Heart right ventricle (tissue), 16 donors: Measurements from ENCODE around the gene COLEC12. TPM values are rescaled to one million over a fixed set of nuclear protein-coding genes. Genes with fewer than 3 reads are reported as not detected.

ENCODE experiments used
- ATAC-seq, 8 donors: fragments of 200-7000 bp; cut with Tn5 transposase; one replicate each; pipeline ENCODE4 v1.9.1; 2020; ENCODE audit warnings: mild to moderate bottlenecking in 8 of 8, moderate library complexity in 8 of 8, moderate number of reproducible peaks in 1 of 8
- DNase-seq, 2 donors: peaks; one replicate each; pipeline ENCODE4 v3.0.0-alpha.2; 2020
- H3K27ac ChIP-seq, 10 donors: fragments of 200-600 bp; sonication (generic) in 2 of 10; one replicate each; pipeline versions ENCODE4 v1.5.0 to v1.8.0; 2020 to 2022; ENCODE audit warnings: mild to moderate bottlenecking in 3 of 10
- H3K27me3 ChIP-seq, 7 donors: fragments of 200-600 bp; one replicate each; pipeline ENCODE4 v1.8.0; 2021 to 2022; ENCODE audit warnings: mild to moderate bottlenecking in 2 of 7
- H3K36me3 ChIP-seq, 9 donors: fragments of 200-600 bp; sonication (generic) in 1 of 9; one replicate each; pipeline versions ENCODE4 v1.5.0 to v1.8.0; 2020 to 2022; ENCODE audit warnings: mild to moderate bottlenecking in 2 of 9
- H3K4me1 ChIP-seq, 9 donors: fragments of 200-600 bp; sonication (generic) in 1 of 9; one replicate each; pipeline versions ENCODE4 v1.5.0 to v1.8.0; 2020 to 2022; ENCODE audit warnings: mild to moderate bottlenecking in 4 of 9
- H3K4me3 ChIP-seq, 10 donors: fragments of 200-600 bp; sonication (generic) in 2 of 10; one replicate each; pipeline versions ENCODE4 v1.5.0 to v1.8.0; 2020 to 2022; ENCODE audit warnings: mild to moderate bottlenecking in 7 of 10, moderate library complexity in 2 of 10
- H3K9me3 ChIP-seq, 11 donors: fragments of 200-600 bp in 10 of 11; sonication (generic) in 2 of 11; one replicate each; pipeline versions ENCODE4 v1.5.0 to v1.8.0; 2013 to 2022; ENCODE audit warnings: mild to moderate bottlenecking in 2 of 11, control low read depth in 1 of 11, moderate library complexity in 1 of 11
- WGBS, 2 donors: extraction: QIAGEN DNeasy Blood & Tissue Kit; methylation state at CpG; one replicate each; pipeline ENCODE4 v1.1.7; 2013; ENCODE audit warnings: inconsistent platforms in 1 of 2; 5-methylcytosine and 5-hydroxymethylcytosine counted together
- intact Hi-C, 10 donors: fragments of 100-400 bp; cut with DNase I; formaldehyde crosslinking; loops; one replicate each; pipeline versions ENCODE4 v1.11.1 to v1.14.2; 2022
- polyA plus RNA-seq, 2 donors: library from polyadenylated mRNA; stranded (reverse); fragments of 200-250 nt; gene quantifications; one replicate each; pipeline ENCODE4 v1.2.3, GENCODE V29; 2013
- total RNA-seq, 10 donors: library from RNA; stranded (reverse); fragmentation: NEBNext Ultra II Directional in 3 of 10; extraction: Animal tissue kit (Norgen Biotek cat#: 25700) in 3 of 10; gene quantifications; one replicate each; pipeline versions ENCODE4 v1.2.1 to v1.2.4, GENCODE V29; 2021 to 2023
- TF ChIP-seq, protein P1 (sequence below), 9 donors: fragments of 200-600 bp; sonication (generic) in 2 of 9; IDR thresholded peaks; one replicate each; pipeline versions ENCODE4 v1.5.0 to v1.8.0; 2021 to 2022; ENCODE audit warnings: antibody characterized with exemption in 9 of 9, mild to moderate bottlenecking in 5 of 9, moderate library complexity in 1 of 9
- donor health status: Arrhythmogenic right ventricular cardiomyopathy.
- donor health status: ischemic (EF 13 %, LVEDD 7.1; RV severe dilation, severe dysfunction).
- donor health status: healthy with polysubstance abuse.
- donor health status: DM: no; HTN: yes; CAD: no.
- donor health status: DM: no; HTN: no; CAD: no.
- donor health status: ischemic (EF 25% LVEDD 6.9; RV normal size, moderate dysfunction).
- donor health status: ischemic (EF 25% LVEDD 5.7; RV mildly dilated, moderate dysfunction).
- donor health status: healthy.
- donor health status: DM: yes; HTN: yes; CAD: no.
- donor health status: Ischemic cardiomyopathy.
- donor health status: ischemic (EF 35%, LVEDD 5.7; RV mildly dilated, moderate dysfunction).
- donor health status: nonischemic (EF 11% LVEDD 7.7; RV severe dilation, severe dysfunction).
- donor health status: DM: yes; HTN: yes; CAD: no.
- donor health status: PGD.
- donor health status: ischemic (EF 29% LVEDD 5.4; RV normal size, mild dysfunction).
- donor health status: nonischemic (EF 23%, LVEDD 6.1; RV moderate dilation, normal function).

COLEC12 gene
- total and polyA plus RNA-seq, 12 donors = 2.8 to 15.4 (median 6.2) TPM

DNA sequence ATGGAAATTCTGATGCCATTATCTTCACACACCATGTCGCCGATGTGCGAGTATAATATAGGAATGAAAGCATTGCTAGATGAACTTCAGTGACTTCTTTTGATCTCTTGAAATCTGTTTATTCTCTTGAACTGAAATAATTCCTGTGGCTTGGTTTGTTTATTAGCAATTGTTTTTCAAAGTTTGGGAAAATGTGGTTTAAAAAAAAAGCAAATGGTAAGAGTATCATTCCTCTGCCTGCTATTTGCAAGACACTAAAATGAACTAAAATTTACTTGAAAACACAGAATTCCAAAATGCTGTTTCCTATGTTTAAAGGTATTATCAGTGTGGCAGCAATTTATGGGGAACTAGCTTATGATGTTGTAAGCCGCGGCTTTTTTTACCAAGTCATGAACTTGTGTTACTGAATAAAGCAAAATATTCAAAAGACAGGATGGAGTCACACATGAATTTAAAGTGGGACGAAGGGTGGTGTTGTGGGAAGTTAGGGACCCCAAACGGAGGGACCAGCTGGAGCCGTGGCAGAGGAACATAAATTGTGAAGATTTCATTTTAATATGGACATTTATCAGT lies 96.4 kb downstream of the COLEC12 start:
- WGBS, 2 donors = 87 to 94% methylated on average over 8 of the region's 8 CpGs
- Histone ChIP-seq H3K27me3 (peaks cover 0 to 4% (median 0%) of the 10 kb centered on the region in 7 donors), H3K4me3 (no peak overlapping the region), H3K4me1 (peaks cover 0 to 31% (median 0%) of the 10 kb centered on the region in 9 donors), H3K36me3 (no peaks in the 10 kb centered on the region), H3K9me3 (peaks cover 0 to 17% (median 9%) of the 10 kb centered on the region in 11 donors), H3K27ac (peak overlapping the region in 1 of 10 donors; percentile 61)
- TF ChIP-seq, protein P1, sequence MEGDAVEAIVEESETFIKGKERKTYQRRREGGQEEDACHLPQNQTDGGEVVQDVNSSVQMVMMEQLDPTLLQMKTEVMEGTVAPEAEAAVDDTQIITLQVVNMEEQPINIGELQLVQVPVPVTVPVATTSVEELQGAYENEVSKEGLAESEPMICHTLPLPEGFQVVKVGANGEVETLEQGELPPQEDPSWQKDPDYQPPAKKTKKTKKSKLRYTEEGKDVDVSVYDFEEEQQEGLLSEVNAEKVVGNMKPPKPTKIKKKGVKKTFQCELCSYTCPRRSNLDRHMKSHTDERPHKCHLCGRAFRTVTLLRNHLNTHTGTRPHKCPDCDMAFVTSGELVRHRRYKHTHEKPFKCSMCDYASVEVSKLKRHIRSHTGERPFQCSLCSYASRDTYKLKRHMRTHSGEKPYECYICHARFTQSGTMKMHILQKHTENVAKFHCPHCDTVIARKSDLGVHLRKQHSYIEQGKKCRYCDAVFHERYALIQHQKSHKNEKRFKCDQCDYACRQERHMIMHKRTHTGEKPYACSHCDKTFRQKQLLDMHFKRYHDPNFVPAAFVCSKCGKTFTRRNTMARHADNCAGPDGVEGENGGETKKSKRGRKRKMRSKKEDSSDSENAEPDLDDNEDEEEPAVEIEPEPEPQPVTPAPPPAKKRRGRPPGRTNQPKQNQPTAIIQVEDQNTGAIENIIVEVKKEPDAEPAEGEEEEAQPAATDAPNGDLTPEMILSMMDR (IDR thresholded peaks at IDR 0.05) = no peak
- ATAC-seq = no peak
- intact Hi-C loops = no loop called here
- no peak for DNase-seq

- no peak for ATAC-seq
- H3K27me3 ChIP-seq = no peaks in the 10 kb centered on the region
- H3K27ac ChIP-seq = no peak overlapping the region
- 83 to 90% methylated on average over 5 of the region's 5 CpGs for WGBS, 2 donors
- H3K9me3 ChIP-seq = peaks cover 0 to 17% (median 9%) of the 10 kb centered on the region in 11 donors
- DNase-seq = no peak
- no peaks in the 10 kb centered on the region for H3K36me3 ChIP-seq
- no peak overlapping the region for H3K4me3 ChIP-seq
- peaks cover 0 to 36% (median 0%) of the 10 kb centered on the region in 9 donors for H3K4me1 ChIP-seq
- TF ChIP-seq, protein P1 (IDR thresholded peaks at IDR 0.05) = no peak
- intact Hi-C loops = no loop called here
These were observed 98.4 kb downstream of the COLEC12 start for GRCh38 chr18:402129-402528.

DNA sequence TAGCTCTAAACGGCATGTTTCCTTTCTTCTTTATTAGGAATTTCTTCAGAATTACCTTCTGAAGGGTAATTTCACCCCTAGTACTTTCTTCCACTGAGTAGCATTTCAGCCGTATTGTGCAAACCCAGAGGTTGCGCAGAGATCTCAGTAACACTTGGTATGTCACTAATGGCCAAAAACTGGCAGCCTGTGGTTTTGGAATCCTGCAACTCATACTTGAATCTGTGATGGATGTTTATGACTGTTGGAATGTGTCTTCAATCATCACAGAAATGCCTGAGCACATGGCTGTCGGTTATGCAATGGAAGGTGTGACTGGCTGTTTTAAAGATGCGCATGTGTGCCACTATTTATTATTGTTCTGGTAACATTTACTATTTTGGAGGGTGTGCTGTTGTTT lies 100.0 kb downstream of the COLEC12 start:
- Histone ChIP-seq H3K9me3 (peaks cover 0 to 15% (median 9%) of the 10 kb centered on the region in 11 donors), H3K4me1 (peaks cover 3 to 32% (median 9%) of the 10 kb centered on the region in 9 donors), H3K27ac (no peak overlapping the region), H3K4me3 (no peak overlapping the region), H3K36me3 (no peaks in the 10 kb centered on the region), H3K27me3 (no peaks in the 10 kb centered on the region)
- no peak for ATAC-seq
- no peak for DNase-seq
- intact Hi-C loops = no loop called here
- WGBS, 2 donors = 91 to 93% methylated on average over 5 of the region's 5 CpGs
- TF ChIP-seq, protein P1 (IDR thresholded peaks at IDR 0.05) = no peak

DNA sequence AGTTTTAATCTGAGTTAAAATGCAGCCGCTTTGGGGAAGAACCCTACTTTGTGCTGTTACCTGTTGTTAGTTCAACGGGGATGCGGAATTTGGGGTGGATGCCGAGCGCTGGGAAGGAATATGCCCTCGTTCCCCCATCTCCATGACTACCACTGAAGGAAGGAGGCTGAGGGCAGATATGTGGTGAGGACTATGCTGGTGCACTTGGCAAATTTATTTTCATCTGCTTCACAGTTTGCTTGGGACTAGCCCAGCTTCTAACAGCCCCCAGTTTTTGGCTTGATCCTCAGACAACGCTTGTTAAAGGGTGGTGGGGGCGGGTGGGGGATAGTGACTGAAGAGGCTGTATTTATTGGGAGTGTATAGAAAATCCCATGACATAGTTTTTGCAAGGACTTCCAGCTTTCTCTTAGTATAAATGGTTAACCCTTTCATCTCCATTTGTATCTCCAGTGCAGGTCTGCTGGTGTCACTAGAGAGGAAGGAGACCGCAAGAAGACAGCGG lies 100.8 kb downstream of the COLEC12 start:
- no peak overlapping the region for H3K27ac ChIP-seq
- H3K4me3 ChIP-seq = no peak overlapping the region
- no peaks in the 10 kb centered on the region for H3K27me3 ChIP-seq
- H3K9me3 ChIP-seq = peaks cover 0 to 10% (median 2%) of the 10 kb centered on the region in 11 donors
- intact Hi-C loops = no loop called here
- 82 to 83% methylated on average over 10 of the region's 10 CpGs for WGBS, 2 donors
- no peak for ATAC-seq
- DNase-seq = no peak
- TF ChIP-seq, protein P1 (IDR thresholded peaks at IDR 0.05) = no peak
- peaks cover 8 to 36% (median 17%) of the 10 kb centered on the region in 9 donors for H3K4me1 ChIP-seq
- no peaks in the 10 kb centered on the region for H3K36me3 ChIP-seq
